SK-N-SH (cell line): ENCODE measurements around the gene HOXA2.

ENCODE experiments used
- EZH2phosphoT487 ChIP-seq: fragments of 200-600 bp; sonication (generic); IDR thresholded peaks from 2 replicates; pipeline ENCODE4 v1.6.1; 2017; ENCODE audit warnings: low read depth, mixed run types, mild to moderate bottlenecking, antibody characterized with exemption, moderate library complexity, borderline replicate concordance
- FOXJ3 ChIP-seq: sonication (generic); formaldehyde crosslinking; IDR thresholded peaks from 2 replicates; pipeline ENCODE4 v1.5.1; 2020; ENCODE audit warnings: mild to moderate bottlenecking, missing genetic modification reagents
- JUND ChIP-seq: IDR thresholded peaks from 2 replicates; pipeline ENCODE4 v1.4.0; 2012
- NFIC ChIP-seq: IDR thresholded peaks from 2 replicates; pipeline ENCODE4 v1.4.0; 2012; ENCODE audit warnings: borderline replicate concordance
- POLR2AphosphoS5 ChIP-seq: IDR thresholded peaks from 2 replicates; pipeline ENCODE4 v1.6.1; 2012; ENCODE audit warnings: low read depth, low read length
- RAD21 ChIP-seq: IDR thresholded peaks from 2 replicates; pipeline ENCODE4 v1.6.1; 2012; ENCODE audit warnings: mild to moderate bottlenecking, low read length
- RFX5 ChIP-seq: IDR thresholded peaks from 2 replicates; pipeline ENCODE4 v1.6.1; 2012; ENCODE audit warnings: mild to moderate bottlenecking, improper control_type of control experiment, low read length
- SMC3 ChIP-seq: IDR thresholded peaks from 2 replicates; pipeline ENCODE4 v1.6.1; 2012; ENCODE audit warnings: low read depth, low read length, improper control_type of control experiment
- TAF1 ChIP-seq: IDR thresholded peaks from 2 replicates; pipeline ENCODE4 v1.6.1; 2012; ENCODE audit warnings: low read depth, mild to moderate bottlenecking, low read length, moderate library complexity, borderline replicate concordance
- YY1 ChIP-seq: IDR thresholded peaks from 2 replicates; pipeline ENCODE4 v1.4.0; 2012; ENCODE audit warnings: low read depth, mild to moderate bottlenecking
- TF ChIP-seq, protein P1 (sequence below): fragments of 200-600 bp; sonication (generic); IDR thresholded peaks from 2 replicates; pipeline ENCODE4 v1.6.1; 2017; ENCODE audit warnings: antibody characterized with exemption, mild to moderate bottlenecking, moderate library complexity

DNA sequence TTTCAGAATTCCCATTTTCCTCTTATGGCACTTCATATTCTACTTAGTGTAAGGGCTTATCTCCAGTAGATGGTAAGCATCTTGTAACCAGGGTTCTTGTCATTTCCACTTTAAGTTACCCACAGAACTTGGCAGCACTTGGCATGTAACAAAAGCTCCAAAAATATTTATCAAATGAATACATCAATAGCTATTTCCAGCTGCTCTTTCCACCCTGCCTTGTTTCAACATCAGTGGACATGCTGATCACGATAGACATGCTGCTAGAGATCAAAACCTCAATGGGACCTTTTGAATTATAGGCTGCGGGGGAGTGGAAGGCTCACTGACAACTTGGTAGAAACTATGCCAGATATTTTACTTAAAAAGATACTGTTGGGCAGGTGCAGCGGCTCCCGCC lies 39.5 kb downstream of the HOXA2 start:
- TF ChIP-seq RFX5, result no peak
- TF ChIP-seq NFIC, result no peak
- no peak for TF ChIP-seq FOXJ3
- no peak for TF ChIP-seq RAD21
- TF ChIP-seq, protein P1, sequence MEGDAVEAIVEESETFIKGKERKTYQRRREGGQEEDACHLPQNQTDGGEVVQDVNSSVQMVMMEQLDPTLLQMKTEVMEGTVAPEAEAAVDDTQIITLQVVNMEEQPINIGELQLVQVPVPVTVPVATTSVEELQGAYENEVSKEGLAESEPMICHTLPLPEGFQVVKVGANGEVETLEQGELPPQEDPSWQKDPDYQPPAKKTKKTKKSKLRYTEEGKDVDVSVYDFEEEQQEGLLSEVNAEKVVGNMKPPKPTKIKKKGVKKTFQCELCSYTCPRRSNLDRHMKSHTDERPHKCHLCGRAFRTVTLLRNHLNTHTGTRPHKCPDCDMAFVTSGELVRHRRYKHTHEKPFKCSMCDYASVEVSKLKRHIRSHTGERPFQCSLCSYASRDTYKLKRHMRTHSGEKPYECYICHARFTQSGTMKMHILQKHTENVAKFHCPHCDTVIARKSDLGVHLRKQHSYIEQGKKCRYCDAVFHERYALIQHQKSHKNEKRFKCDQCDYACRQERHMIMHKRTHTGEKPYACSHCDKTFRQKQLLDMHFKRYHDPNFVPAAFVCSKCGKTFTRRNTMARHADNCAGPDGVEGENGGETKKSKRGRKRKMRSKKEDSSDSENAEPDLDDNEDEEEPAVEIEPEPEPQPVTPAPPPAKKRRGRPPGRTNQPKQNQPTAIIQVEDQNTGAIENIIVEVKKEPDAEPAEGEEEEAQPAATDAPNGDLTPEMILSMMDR, result no peak
- no peak for TF ChIP-seq TAF1
- TF ChIP-seq EZH2phosphoT487, result no peak
- no peak for TF ChIP-seq POLR2AphosphoS5
- TF ChIP-seq JUND, result no peak
- TF ChIP-seq SMC3, result no peak
- TF ChIP-seq YY1, result no peak
